Tibial artery (tissue), 4 donors: Measurements from ENCODE around the gene CACFD1.
"Not testable (repeated sequence)": the region's sequence is repeated elsewhere in the genome, so short reads cannot be mapped to it uniquely, and the experiment has no call there.

Source experiments
- DNase-seq, 2 donors: peaks; one replicate each; pipeline ENCODE4 v3.0.0-alpha.2; 2019
- H3K27ac ChIP-seq, 2 donors: fragments of 200-600 bp; sonication (generic) in 1 of 2; 1 replicate in 1 of 2; 2 replicates in 1 of 2; pipeline ENCODE4 v1.5.1; 2018 to 2019; ENCODE audit warnings: mild to moderate bottlenecking in 1 of 2
- H3K27me3 ChIP-seq, 2 donors: fragments of 200-600 bp; sonication (generic) in 1 of 2; one replicate each; pipeline versions ENCODE4 v1.5.1 to v1.6.0; 2016 to 2019
- H3K36me3 ChIP-seq, 3 donors: fragments of 200-600 bp; sonication (generic) in 2 of 3; one replicate each; pipeline ENCODE4 v1.5.1; 2016 to 2019; ENCODE audit warnings: mild to moderate bottlenecking in 2 of 3
- H3K4me1 ChIP-seq, 4 donors: fragments of 200-600 bp; sonication (generic) in 2 of 4; 1 replicate in 3 of 4; 2 replicates in 1 of 4; pipeline ENCODE4 v1.5.1; 2016 to 2019
- H3K4me3 ChIP-seq, 2 donors: fragments of 200-600 bp; sonication (generic) in 1 of 2; 1 replicate in 1 of 2; 2 replicates in 1 of 2; pipeline ENCODE4 v1.5.1; 2018 to 2019; ENCODE audit warnings: mild to moderate bottlenecking in 2 of 2
- H3K9me3 ChIP-seq, 3 donors: fragments of 200-600 bp; sonication (generic) in 1 of 3; one replicate each; pipeline ENCODE4 v1.5.1; 2016 to 2019
- intact Hi-C: fragments of 100-400 bp; cut with DNase I; formaldehyde crosslinking; loops from one replicate; pipeline ENCODE4 v1.15.0; 2023; ENCODE audit warnings: low total_unique reads
- TF ChIP-seq, protein P1 (sequence below), 2 experiments: fragments of 200-600 bp in 1 of 2; fragments of 450-650 bp in 1 of 2; IDR thresholded peaks; one replicate each; pipeline ENCODE4 v1.5.1; 2017 to 2019; ENCODE audit warnings: antibody characterized with exemption in 2 of 2, mild to moderate bottlenecking in 1 of 2, moderate library complexity in 1 of 2

Gene CACFD1

DNA sequence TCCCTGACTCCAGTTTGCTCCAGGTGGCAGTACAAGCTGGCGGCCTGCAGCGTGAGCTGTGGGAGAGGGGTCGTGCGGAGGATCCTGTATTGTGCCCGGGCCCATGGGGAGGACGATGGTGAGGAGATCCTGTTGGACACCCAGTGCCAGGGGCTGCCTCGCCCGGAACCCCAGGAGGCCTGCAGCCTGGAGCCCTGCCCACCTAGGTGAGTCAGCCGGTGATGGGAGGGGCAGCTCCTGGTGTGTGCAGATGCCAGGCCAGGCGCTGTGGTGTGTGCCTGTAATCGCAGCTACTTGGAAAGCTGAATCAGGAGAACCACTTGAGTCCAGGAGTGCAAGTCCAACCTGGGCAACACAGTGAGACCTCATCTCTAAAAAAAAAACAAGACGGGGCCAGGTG is 10.0 kb upstream of the CACFD1 start:
- Histone ChIP-seq H3K4me3 (no peak overlapping the region), H3K27ac (no peak overlapping the region), H3K9me3 (no peaks in the 10 kb centered on the region), H3K27me3 (no peaks in the 10 kb centered on the region), H3K4me1 (no peaks in the 10 kb centered on the region), H3K36me3 (no peaks in the 10 kb centered on the region)
- no peak for DNase-seq
- intact Hi-C loops: no loop called here
- TF ChIP-seq, protein P1, sequence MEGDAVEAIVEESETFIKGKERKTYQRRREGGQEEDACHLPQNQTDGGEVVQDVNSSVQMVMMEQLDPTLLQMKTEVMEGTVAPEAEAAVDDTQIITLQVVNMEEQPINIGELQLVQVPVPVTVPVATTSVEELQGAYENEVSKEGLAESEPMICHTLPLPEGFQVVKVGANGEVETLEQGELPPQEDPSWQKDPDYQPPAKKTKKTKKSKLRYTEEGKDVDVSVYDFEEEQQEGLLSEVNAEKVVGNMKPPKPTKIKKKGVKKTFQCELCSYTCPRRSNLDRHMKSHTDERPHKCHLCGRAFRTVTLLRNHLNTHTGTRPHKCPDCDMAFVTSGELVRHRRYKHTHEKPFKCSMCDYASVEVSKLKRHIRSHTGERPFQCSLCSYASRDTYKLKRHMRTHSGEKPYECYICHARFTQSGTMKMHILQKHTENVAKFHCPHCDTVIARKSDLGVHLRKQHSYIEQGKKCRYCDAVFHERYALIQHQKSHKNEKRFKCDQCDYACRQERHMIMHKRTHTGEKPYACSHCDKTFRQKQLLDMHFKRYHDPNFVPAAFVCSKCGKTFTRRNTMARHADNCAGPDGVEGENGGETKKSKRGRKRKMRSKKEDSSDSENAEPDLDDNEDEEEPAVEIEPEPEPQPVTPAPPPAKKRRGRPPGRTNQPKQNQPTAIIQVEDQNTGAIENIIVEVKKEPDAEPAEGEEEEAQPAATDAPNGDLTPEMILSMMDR (IDR thresholded peaks at IDR 0.05): no peak

DNA sequence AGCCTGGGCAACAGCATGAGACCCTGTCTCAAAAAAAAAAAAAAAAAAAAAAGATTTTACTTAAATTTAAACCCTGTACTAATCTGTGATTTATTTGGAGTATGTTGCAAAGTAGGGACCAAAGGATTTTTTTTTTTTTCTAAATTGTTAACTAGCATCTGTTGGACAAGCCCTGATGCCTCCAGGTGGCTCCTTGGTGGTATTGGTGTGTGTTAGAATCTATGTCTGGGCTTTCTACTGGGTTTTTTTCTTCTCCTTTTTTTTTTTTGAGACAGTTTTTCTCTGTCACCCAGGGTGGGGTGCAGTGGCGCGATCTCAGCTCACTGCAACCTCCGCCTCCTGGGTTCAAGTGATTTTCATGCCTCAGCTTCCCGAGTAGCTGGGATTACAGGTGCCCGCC is 7.9 kb upstream of the CACFD1 start:
- H3K36me3 ChIP-seq, H3K4me1 ChIP-seq, intact Hi-C loops, DNase-seq, H3K4me3 ChIP-seq, H3K27ac ChIP-seq, H3K27me3 ChIP-seq, H3K9me3 ChIP-seq: not testable (repeated sequence)

DNA sequence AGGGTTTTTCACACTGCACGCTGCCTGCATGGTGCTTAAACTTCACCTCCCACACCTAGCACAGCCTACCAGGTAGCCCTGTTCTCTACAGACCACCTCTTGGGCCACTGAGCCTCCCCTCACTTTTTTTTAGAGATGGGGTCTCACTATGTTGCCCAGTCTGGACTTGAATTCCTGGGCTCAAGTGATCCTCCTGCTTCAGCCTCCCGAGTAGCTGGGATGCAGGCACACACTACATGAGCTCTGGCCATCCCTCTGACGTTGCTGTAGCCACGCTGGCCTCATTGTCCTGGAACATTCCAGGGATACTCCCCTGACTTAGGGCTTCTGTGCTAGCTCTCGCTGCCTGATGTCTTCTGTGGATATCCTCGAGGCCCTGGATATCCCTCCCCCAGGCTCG is 7.2 kb upstream of the CACFD1 start:
- no peak for DNase-seq
- intact Hi-C loops: no loop called here
- TF ChIP-seq, protein P1 (IDR thresholded peaks at IDR 0.05): no peak

DNA sequence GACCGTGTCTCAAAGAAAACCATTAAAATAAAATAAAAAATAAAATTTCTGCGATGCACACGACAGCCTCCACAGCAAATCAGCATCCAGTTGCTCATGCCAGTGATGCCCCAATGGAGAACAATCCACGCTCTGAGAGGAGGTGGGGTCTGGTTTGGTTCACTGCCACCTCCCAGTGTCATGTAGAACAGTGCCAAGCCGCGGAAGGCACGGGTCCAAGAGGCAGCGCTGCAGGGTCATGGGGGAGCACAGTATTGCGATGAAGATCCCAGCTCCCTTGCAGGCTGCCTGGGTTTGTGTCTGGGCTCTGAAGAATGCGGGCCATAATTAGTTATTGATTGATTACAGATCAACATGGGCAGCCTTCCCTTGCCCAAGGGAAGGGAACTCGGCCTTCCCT is 6.1 kb upstream of the CACFD1 start:
- intact Hi-C loops: no loop called here
- no peaks in the 10 kb centered on the region for H3K27me3 ChIP-seq
- TF ChIP-seq, protein P1 (IDR thresholded peaks at IDR 0.05): no peak
- no peaks in the 10 kb centered on the region for H3K9me3 ChIP-seq
- peaks cover 0 to 1% (median under 1%) of the 10 kb centered on the region in 4 donors for H3K4me1 ChIP-seq
- H3K36me3 ChIP-seq: no peaks in the 10 kb centered on the region
- no peak overlapping the region for H3K27ac ChIP-seq
- no peak overlapping the region for H3K4me3 ChIP-seq
- no peak for DNase-seq

More for the DNA sequence above, 7.2 kb upstream of the CACFD1 start:
- Histone ChIP-seq H3K9me3 (no peaks in the 10 kb centered on the region), H3K27me3 (no peaks in the 10 kb centered on the region), H3K4me3 (no peak overlapping the region), H3K27ac (no peak overlapping the region), H3K4me1 (no peaks in the 10 kb centered on the region), H3K36me3 (no peaks in the 10 kb centered on the region)

DNA sequence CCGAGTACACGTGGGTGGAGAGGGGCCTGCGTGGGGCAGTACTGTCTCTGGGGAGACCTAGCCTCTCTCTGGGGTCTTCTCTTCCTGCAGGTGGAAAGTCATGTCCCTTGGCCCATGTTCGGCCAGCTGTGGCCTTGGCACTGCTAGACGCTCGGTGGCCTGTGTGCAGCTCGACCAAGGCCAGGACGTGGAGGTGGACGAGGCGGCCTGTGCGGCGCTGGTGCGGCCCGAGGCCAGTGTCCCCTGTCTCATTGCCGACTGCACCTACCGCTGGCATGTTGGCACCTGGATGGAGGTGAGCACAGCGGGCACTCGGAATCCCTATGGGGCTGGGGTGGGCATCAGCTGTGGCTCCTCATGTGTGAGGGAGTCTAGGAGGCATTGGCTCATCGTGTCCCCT is 5.5 kb upstream of the CACFD1 start:
- H3K4me3 ChIP-seq: no peak overlapping the region
- TF ChIP-seq, protein P1 (IDR thresholded peaks at IDR 0.05): no peak
- H3K36me3 ChIP-seq: no peaks in the 10 kb centered on the region
- intact Hi-C loops: no loop called here
- H3K27ac ChIP-seq: no peak overlapping the region
- H3K27me3 ChIP-seq: no peaks in the 10 kb centered on the region
- no peak for DNase-seq
- peaks cover 0 to 8% (median 3%) of the 10 kb centered on the region in 4 donors for H3K4me1 ChIP-seq
- no peaks in the 10 kb centered on the region for H3K9me3 ChIP-seq

DNA sequence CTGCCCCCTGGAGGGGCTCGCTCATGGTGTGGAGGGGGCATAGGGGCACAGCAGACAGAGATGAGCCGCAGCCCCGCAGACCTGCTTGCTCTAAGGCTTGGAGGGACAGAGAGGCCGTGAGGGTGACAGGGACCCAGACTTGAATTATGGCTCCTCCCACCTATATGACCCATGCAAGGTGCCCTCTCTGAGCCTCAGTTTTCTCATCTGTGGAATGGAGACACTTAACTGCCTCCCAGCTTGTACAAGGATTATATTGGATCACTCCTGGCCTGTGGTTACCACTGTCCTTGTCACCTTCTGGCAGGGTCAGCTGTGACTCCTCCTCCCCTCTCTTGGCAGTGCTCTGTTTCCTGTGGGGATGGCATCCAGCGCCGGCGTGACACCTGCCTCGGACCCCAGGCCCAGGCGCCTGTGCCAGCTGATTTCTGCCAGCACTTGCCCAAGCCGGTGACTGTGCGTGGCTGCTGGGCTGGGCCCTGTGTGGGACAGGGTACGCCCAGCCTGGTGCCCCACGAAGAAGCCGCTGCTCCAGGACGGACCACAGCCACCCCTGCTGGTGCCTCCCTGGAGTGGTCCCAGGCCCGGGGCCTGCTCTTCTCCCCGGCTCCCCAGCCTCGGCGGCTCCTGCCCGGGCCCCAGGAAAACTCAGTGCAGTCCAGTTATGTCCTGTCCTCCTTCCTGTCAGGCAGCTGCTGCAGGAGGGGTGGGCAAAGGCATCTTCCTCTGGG is 4.7 kb upstream of the CACFD1 start:
- H3K4me3 ChIP-seq: no peak overlapping the region
- TF ChIP-seq, protein P1 (IDR thresholded peaks at IDR 0.05): no peak
- H3K9me3 ChIP-seq: no peaks in the 10 kb centered on the region
- no peaks in the 10 kb centered on the region for H3K36me3 ChIP-seq
- DNase-seq: no peak
- no peak overlapping the region for H3K27ac ChIP-seq
- intact Hi-C loops: no loop called here
- H3K4me1 ChIP-seq: peaks cover 0 to 8% (median 4%) of the 10 kb centered on the region in 4 donors
- H3K27me3 ChIP-seq: no peaks in the 10 kb centered on the region
